Esophagus muscularis mucosa (tissue), 4 donors: ENCODE results near the gene ATP9A. TPM values are rescaled to one million over a fixed set of nuclear protein-coding genes. Genes with fewer than 3 reads are reported as not detected.
"Not testable (repeated sequence)": the region's sequence is repeated elsewhere in the genome, so short reads cannot be mapped to it uniquely, and the experiment has no call there.

ENCODE experiments used
- DNase-seq: peaks from one replicate; pipeline ENCODE4 v3.0.0-alpha.2; 2017; ENCODE audit errors: extremely low spot score
- H3K27ac ChIP-seq, 4 donors: fragments of 200-600 bp; sonication (generic); replicated peaks in 1 of 4; 1 replicate in 3 of 4; 2 replicates in 1 of 4; pipeline ENCODE4 v1.5.1; 2016 to 2019; ENCODE audit warnings: mild to moderate bottlenecking in 1 of 4
- H3K27me3 ChIP-seq, 4 donors: fragments of 200-600 bp; sonication (generic); one replicate each; pipeline versions ENCODE4 v1.5.1 to v1.6.0; 2016 to 2019
- H3K36me3 ChIP-seq, 4 donors: fragments of 200-600 bp; sonication (generic); one replicate each; pipeline ENCODE4 v1.5.1; 2016 to 2019
- H3K4me1 ChIP-seq, 4 donors: fragments of 200-600 bp; sonication (generic); one replicate each; pipeline ENCODE4 v1.5.1; 2016 to 2019
- H3K4me3 ChIP-seq, 4 donors: fragments of 200-600 bp; sonication (generic); 1 replicate in 2 of 4; 2 replicates in 2 of 4; pipeline ENCODE4 v1.5.1; 2016 to 2019; ENCODE audit warnings: mild to moderate bottlenecking in 4 of 4, moderate library complexity in 1 of 4
- H3K9me3 ChIP-seq, 4 donors: fragments of 200-600 bp; sonication (generic); 1 replicate in 3 of 4; 2 replicates in 1 of 4; pipeline ENCODE4 v1.5.1; 2016 to 2019
- EP300 ChIP-seq: sonication (generic); formaldehyde crosslinking; IDR thresholded peaks from one replicate; pipeline ENCODE4 v1.6.1; 2017; ENCODE audit warnings: antibody characterized with exemption
- POLR2A ChIP-seq: fragments of 450-650 bp; IDR thresholded peaks from one replicate; pipeline ENCODE4 v1.6.1; 2017; ENCODE audit warnings: antibody characterized with exemption, moderate library complexity, mild to moderate bottlenecking, low read depth
- POLR2AphosphoS5 ChIP-seq, 2 donors: sonication (generic); formaldehyde crosslinking; IDR thresholded peaks; one replicate each; pipeline ENCODE4 v1.6.1; 2017; ENCODE audit warnings: antibody characterized with exemption in 2 of 2
- WGBS: methylation state at CpG from one replicate; pipeline ENCODE4 v1.1.5; 2018; 5-methylcytosine and 5-hydroxymethylcytosine counted together
- intact Hi-C: fragments of 100-400 bp; cut with DNase I; formaldehyde crosslinking; loops from one replicate; pipeline ENCODE4 v1.15.1; 2023
- total RNA-seq, 4 donors: library from RNA; depleted of rRNA; stranded (reverse); fragments of >200 nt; gene quantifications; one replicate each; pipeline versions ENCODE4 v1.1.0 to v1.2.1, GENCODE V29; 2016
- TF ChIP-seq, protein P1 (sequence below), 3 experiments: fragments of 200-600 bp in 2 of 3; fragments of 450-650 bp in 1 of 3; sonication (generic) in 2 of 3; IDR thresholded peaks; one replicate each; pipeline ENCODE4 v1.5.1; 2017 to 2019; ENCODE audit warnings: antibody characterized with exemption in 3 of 3, mild to moderate bottlenecking in 2 of 3, moderate library complexity in 1 of 3

The ATP9A gene
- total RNA-seq, 4 donors from 2014 or later: 44.4 to 70.9 (median 56.0) TPM

DNA sequence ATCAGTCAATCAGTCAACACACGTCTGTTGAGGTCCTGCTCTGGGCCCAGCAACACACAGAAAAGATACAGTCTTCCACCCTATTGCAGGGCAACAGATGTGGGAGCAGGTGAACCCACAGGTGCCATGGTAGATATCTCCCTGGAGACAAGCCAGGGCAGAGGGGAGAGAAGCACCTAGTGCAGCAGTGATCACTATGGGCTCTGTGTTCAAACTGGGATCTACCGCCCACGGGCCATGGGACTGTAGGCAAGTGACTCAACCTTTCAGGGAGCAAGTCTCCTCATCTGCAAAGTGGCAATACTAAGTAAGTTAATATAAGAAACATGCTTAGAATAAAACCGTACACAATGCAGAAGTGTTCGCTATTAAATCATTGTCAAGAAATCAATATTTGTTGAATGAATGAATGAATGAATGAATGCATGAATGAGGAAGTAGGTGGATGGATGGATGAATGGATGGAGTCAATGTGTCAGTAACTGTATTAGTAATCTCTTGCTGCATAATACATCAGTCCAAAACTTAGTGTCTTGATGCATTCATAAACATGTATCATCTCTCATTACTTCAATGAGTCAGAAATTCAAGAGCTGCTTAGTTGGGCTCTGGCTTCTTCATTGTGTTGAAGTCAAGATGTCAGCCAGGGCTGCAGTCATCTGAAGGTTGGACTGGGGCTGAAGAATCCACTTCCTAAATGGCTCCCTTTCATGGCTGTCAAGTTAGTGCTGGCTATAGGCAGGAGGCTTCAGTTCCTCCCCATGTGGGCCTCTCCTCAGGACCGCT is 193.7 kb downstream of the ATP9A start:
- DNase-seq: no peak
- intact Hi-C loops: no loop called here
- 94% methylated on average over 4 of the region's 6 CpGs for WGBS
- H3K27me3 ChIP-seq: no peaks in the 10 kb centered on the region
- no peak overlapping the region for H3K4me3 ChIP-seq
- H3K9me3 ChIP-seq: peaks cover 0 to 4% (median 0%) of the 10 kb centered on the region in 4 donors
- H3K27ac ChIP-seq: peak overlapping the region in 3 of 4 donors; percentile 70 to 85 (median 74)
- no peak for TF ChIP-seq EP300
- TF ChIP-seq POLR2AphosphoS5 (IDR thresholded peaks at IDR 0.05): no peak
- TF ChIP-seq, protein P1, sequence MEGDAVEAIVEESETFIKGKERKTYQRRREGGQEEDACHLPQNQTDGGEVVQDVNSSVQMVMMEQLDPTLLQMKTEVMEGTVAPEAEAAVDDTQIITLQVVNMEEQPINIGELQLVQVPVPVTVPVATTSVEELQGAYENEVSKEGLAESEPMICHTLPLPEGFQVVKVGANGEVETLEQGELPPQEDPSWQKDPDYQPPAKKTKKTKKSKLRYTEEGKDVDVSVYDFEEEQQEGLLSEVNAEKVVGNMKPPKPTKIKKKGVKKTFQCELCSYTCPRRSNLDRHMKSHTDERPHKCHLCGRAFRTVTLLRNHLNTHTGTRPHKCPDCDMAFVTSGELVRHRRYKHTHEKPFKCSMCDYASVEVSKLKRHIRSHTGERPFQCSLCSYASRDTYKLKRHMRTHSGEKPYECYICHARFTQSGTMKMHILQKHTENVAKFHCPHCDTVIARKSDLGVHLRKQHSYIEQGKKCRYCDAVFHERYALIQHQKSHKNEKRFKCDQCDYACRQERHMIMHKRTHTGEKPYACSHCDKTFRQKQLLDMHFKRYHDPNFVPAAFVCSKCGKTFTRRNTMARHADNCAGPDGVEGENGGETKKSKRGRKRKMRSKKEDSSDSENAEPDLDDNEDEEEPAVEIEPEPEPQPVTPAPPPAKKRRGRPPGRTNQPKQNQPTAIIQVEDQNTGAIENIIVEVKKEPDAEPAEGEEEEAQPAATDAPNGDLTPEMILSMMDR (IDR thresholded peaks at IDR 0.05): no peak
- TF ChIP-seq POLR2A: no peak
- peaks cover 14 to 42% (median 32%) of the 10 kb centered on the region in 4 donors for H3K4me1 ChIP-seq
- H3K36me3 ChIP-seq: no peaks in the 10 kb centered on the region

DNA sequence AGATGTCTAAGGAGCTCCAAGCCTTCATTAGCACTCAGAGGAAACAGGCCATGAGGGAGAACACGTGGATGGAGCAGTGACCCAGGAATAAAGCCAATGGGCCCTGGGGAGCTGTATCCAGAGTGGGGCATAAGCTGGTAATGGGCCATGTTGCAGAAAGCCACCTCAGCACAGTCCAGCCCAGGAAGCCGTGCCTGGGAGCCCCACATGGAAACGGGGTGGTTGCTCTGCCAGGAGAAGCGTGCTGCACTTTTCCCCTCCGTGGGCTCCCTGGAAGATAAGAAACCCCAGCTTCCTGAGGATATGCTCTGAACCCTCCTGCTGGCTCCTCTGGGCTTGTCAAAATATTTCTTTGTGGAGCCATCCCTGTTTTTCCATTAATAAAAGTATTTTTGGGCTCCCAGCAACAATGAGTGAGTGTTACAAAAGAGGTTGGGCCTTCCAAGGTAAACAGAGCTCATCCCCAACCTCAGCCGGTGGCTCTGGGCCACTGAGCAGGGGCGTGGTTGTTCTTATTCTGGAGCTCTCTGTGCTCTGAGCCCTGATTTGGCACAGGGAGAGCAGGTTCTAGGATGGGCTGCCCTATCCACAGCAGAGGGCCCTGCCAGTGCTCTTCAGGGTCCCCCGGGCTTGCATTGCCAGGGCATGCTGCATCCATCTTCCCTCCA is 194.5 kb downstream of the ATP9A start:
- Histone ChIP-seq H3K4me1 (peaks cover 14 to 42% (median 32%) of the 10 kb centered on the region in 4 donors), H3K27ac (peak overlapping the region; percentile 63 to 85 (median 72)), H3K36me3 (no peaks in the 10 kb centered on the region), H3K9me3 (peaks cover 0 to 4% (median 0%) of the 10 kb centered on the region in 4 donors), H3K4me3 (peak overlapping the region in 1 of 4 donors; percentile 5), H3K27me3 (no peaks in the 10 kb centered on the region)
- TF ChIP-seq, protein P1 (IDR thresholded peaks at IDR 0.05): no peak
- peak; percentile 16 to 53 for TF ChIP-seq POLR2AphosphoS5 (IDR thresholded peaks at IDR 0.05)
- WGBS: 26% methylated on average over 8 of the region's 8 CpGs
- intact Hi-C loops: no loop called here
- DNase-seq: no peak

DNA sequence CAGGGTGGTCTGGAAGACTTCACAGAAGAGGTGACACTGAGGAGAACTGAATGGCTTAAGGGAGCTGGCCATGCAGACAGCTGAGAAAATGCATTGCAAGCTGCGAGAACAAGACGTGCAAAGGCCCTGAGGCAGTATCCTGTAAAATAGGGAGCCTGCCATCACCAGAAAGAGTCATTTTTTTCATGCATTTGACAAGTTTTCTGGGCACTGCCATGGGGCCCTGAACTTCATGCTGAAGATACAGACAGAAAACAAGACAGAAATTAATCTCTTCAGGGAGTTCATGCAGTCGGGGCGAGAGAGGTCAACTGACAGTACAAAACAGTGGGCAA is 196.8 kb downstream of the ATP9A start:
- no peak for DNase-seq
- TF ChIP-seq POLR2AphosphoS5 (IDR thresholded peaks at IDR 0.05): no peak
- Histone ChIP-seq H3K9me3 (peaks cover 0 to 4% (median 0%) of the 10 kb centered on the region in 4 donors), H3K4me1 (peaks cover 14 to 44% (median 33%) of the 10 kb centered on the region in 4 donors), H3K36me3 (no peaks in the 10 kb centered on the region), H3K27ac (peak overlapping the region in 2 of 4 donors; percentile 70 to 80), H3K27me3 (no peaks in the 10 kb centered on the region), H3K4me3 (no peak overlapping the region)
- intact Hi-C loops: no loop called here
- 87% methylated on average over 4 of the region's 4 CpGs for WGBS

DNA sequence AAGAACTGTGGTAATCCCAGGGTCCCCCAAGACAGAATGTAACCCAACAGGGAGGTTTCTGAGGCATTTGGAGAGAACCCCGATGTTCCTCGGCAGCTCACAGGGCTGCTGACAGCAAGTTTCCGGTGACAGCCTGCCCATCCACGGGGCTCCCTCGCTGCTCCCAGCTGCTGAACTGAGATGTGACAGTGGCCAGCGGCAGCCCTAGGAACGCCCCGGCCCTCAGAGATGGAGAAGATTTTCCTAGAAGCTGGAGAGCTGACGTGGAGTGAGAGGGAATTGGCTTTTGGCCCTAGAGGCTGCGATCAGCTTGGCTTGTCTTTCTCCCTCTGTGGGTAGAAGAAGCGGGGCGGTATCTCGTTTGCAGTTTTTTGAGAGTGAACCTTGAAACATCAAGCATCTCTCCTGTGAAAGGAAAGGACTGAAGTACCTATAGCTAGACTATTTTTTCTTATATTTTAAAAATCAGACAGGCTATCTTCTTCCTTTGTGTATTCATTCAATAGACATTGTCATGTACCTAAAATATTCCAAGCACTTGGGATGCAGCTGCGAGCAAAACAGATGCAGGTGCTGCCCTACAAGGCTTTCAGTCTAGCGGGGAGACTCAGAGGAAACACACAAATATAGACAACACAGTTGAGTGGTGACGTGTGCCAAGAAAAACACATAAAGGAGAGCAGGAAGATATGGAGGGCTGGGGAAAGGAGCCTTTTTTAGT is 197.3 kb downstream of the ATP9A start:
- H3K4me1 ChIP-seq: peaks cover 14 to 49% (median 38%) of the 10 kb centered on the region in 4 donors
- WGBS: 28% methylated on average over 8 of the region's 16 CpGs
- intact Hi-C loops: no loop called here
- DNase-seq: no peak
- peaks cover 0 to 4% (median 0%) of the 10 kb centered on the region in 4 donors for H3K9me3 ChIP-seq
- H3K27ac ChIP-seq: peak overlapping the region; percentile 67 to 80 (median 72)
- H3K36me3 ChIP-seq: no peaks in the 10 kb centered on the region
- peak overlapping the region; percentile 12 to 32 (median 22) for H3K4me3 ChIP-seq
- H3K27me3 ChIP-seq: no peaks in the 10 kb centered on the region
- peak in 1 of 2 donors; percentile 31 for TF ChIP-seq POLR2AphosphoS5 (IDR thresholded peaks at IDR 0.05)
- no peak for TF ChIP-seq EP300

DNA sequence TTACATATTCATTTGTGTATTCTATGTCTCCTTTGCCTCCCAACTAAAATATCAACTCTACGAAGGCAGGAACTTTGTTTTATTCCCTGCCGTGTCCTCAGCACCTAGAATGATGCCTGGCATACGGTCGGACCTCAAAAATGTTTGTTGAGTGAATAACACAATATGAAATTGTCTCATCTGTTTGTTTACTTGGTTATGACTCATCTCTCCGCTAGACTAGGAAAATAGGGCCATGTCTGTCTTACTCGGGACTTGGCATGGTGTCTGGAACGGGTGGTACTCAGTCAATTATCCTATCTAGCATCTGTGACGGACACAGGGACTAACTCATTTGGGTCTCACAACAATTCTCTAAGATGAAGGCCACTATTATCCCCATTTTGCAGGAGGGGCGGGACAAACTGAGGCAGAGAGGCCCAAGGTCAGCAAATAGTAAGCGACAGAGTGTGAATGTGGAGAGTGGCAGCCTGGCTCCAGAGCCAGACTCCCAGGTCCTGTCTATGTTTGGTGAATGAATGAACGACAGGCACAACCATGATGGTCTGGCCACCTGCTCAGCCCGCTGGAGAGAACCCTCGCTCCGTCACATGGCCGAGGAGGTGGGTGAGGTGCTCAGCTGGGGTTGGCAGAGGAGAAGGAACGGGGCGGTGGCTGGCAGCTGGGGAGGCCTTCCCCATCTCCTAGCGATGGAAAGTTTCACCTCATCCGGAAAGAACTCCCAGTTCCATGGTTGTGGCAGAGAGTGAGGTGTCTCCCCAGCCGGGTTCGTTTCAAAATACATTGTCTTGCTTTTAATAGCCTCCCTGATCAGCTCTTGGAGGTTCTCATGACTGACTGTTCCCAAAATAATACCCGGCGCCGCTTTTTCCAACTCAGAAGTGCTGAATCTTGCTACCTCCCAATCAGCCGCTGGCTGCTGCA is 198.1 kb downstream of the ATP9A start:
- no peak for DNase-seq
- TF ChIP-seq, protein P1 (IDR thresholded peaks at IDR 0.05): no peak
- TF ChIP-seq EP300 (no peak), POLR2A (no peak), POLR2AphosphoS5 (IDR thresholded peaks at IDR 0.05) (peak in 1 of 2 donors; percentile 30)
- no peaks in the 10 kb centered on the region for H3K27me3 ChIP-seq
- peak overlapping the region; percentile 67 to 80 (median 72) for H3K27ac ChIP-seq
- intact Hi-C loops: no loop called here
- 78% methylated on average over 19 of the region's 25 CpGs for WGBS
- peaks cover 0 to 4% (median 0%) of the 10 kb centered on the region in 4 donors for H3K9me3 ChIP-seq
- H3K4me1 ChIP-seq: peaks cover 18 to 57% (median 46%) of the 10 kb centered on the region in 4 donors
- H3K4me3 ChIP-seq: peak overlapping the region; percentile 12 to 32 (median 22)
- no peaks in the 10 kb centered on the region for H3K36me3 ChIP-seq

DNA sequence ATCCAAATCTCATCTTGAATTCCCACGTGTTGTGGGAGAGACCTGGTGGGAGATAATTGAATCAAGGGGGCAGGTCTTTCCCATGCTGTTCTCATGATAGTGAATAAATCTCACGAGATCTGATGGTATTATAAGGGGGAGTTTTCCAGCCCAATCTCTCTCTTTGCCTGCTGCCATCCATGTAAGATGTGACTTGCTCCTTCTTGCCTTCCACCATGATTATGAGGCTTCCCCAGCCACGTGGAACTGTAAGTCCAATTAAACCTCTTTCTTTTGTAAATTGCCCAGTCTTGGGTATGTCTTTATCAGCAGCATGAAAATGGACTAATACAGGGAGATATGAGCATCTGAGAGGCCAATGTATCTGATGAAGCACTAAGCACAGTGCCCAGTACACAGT is 199.7 kb downstream of the ATP9A start:
- 82% methylated on average over 3 of the region's 3 CpGs for WGBS
- intact Hi-C loops, H3K4me3 ChIP-seq, DNase-seq, H3K9me3 ChIP-seq, H3K27ac ChIP-seq, H3K27me3 ChIP-seq, H3K36me3 ChIP-seq: not testable (repeated sequence)
- peaks cover 22 to 64% (median 53%) of the 10 kb centered on the region in 4 donors for H3K4me1 ChIP-seq
